GM18907 (cell line): Measurements from ENCODE around the gene VPS4A.

ENCODE experiments used
- ATAC-seq: cut with Tn5 transposase; IDR thresholded peaks from one replicate; pipeline ENCODE4 v1.9.1; 2021; ENCODE audit warnings: mild to moderate bottlenecking, moderate library complexity; ENCODE audit not compliant: unreplicated experiment

Gene VPS4A

DNA sequence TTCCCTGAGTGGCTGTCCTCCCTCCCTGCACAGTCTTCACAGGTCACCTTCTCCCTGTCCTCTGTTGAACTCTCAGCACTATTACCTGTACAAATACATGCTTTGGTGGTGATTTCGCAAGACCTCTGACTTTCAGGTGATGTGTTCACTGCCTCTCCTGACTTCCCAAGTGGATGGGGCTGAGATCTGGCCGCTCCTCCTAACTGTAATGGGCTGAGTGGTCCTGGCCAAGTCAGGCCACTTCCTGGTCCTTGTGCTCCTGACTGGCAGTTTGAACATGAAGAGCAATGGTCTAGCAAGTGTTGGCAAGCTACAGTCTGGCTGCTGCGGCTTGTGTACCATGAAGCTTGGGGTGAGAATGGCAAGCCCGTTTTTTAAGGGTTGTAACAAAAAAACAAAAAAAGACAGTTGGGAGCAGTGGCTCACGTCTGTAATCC lies 52.1 kb downstream of the VPS4A start:
- no peak for ATAC-seq

- no peak for ATAC-seq
These were observed 52.9 kb downstream of the VPS4A start for GRCh38 chr16:69364088-69364487.

GRCh38 chr16:69365901-69366300 lies 54.8 kb downstream of the VPS4A start:
- no peak for ATAC-seq

DNA sequence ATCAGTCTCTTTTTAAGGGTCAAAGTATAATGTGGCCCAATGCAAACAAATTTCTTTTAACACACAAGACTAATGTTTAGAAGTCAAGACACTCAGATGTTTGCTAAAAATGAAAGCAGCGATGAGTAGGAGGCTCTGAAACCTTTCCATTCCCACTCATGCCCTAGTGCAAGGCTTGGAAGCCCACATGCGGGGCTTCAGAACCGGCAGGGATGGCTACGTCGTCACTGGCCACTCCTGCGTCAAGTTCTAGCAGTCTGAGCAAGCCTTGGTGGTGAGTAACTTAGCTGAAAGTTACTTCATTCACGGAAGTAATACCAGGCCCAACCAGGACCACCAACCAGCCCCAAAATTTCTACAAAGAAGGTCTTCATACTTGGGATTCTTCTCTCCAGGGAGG lies 55.3 kb downstream of the VPS4A start:
- ATAC-seq, result no peak

GRCh38 chr16:69367980-69368379 lies 56.8 kb downstream of the VPS4A start:
- no peak for ATAC-seq

- ATAC-seq, result no peak
These were observed 57.7 kb downstream of the VPS4A start for GRCh38 chr16:69368866-69369265.

DNA sequence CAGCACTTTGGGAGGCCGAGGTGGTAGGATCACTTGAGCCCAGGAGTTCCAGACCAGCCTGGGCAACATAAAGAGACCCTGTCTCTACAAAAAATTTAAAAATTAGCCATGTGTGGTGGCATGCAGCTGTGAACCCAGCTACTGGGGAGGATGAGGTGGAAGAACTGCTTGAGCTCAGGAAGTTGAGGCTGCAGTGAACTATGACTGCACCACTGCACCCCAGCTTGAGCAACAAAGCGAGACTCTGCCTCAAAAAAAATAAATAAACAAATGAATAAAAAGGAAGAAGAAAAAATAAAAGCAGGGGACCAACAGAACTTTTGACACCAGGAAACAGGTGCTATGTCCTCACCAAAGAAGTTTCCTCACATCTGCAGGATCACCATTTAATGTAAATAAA lies 60.4 kb downstream of the VPS4A start:
- no peak for ATAC-seq

- ATAC-seq, result no peak
These were observed 61.9 kb downstream of the VPS4A start for GRCh38 chr16:69373019-69373418.
